HG02970 (cell line): ENCODE data around the gene NF1.
"Not testable (repeated sequence)": the region's sequence is repeated elsewhere in the genome, so short reads cannot be mapped to it uniquely, and the experiment has no call there.

Experiments
- ATAC-seq: cut with Tn5 transposase; IDR thresholded peaks from one replicate; pipeline ENCODE4 v1.9.1; 2021; ENCODE audit warnings: mild to moderate bottlenecking, moderate library complexity, moderate number of reproducible peaks; ENCODE audit not compliant: unreplicated experiment, low FRiP score

The NF1 gene

DNA sequence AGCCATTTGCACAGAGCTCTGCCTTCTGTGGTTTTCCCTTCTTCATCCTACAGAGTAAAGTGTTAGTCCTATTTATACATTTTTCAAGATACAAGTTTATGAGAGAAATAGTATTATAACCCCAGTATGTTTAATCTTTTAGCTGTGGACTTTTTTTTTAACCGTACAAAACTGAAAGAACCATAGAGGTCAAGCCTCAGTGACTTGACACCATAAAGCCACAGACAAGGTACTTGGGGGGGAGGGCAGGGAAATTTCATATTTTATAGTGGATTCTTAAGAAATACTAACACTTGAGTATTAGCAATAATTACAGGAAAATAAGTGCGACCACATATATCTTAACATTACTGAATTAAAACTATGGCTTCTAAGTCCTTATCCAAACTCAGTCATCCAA, 279.7 kb downstream of the NF1 start:
- ATAC-seq: no peak

DNA sequence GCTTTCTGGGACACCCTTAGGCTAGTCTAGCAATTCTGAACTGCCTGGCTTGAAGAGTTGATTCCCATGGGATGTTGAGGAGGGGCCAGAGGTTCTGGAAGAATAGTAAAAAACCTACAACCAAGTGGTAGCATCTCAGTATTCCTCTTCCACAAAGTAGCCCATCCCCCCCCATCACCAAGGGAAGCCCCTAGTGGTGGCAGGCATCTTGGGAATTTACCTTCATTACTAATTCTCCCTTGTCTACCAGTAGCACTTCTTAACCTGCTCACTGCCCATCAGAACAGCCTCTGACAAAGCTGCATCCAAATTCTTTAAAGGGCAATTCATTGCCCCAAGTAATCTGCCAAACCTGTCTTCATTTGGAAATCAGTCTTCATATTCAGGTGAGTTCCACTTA, 283.9 kb downstream of the NF1 start:
- ATAC-seq: no peak

DNA sequence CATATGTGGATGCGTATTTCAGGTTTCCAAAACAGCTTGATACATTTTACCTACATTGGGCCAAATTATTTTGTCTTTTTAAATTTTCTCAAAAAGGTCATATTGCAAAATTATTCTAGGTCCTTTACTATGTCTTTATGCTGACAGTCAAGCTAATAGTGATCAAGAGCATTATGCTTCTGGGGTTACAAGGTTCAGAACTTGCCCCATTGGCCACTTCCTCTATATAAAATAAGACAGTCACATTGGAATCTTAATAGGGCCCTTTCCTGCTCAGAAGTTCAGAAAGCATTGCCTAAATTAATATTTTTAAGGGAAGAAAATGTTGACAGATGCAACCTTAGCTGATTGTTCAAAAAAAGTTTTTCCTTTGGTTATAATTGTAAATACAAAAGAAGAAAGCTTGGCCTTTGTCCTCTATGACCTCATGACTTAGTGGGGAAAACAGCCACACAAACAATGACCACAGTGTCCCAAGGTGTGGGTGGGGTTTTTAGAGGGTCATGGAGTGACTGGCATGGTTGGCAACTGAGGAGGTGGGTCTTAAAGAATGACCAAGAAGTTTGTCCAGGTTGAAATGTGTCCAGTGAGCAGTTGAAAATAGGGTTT, 284.9 kb downstream of the NF1 start:
- no peak for ATAC-seq

DNA sequence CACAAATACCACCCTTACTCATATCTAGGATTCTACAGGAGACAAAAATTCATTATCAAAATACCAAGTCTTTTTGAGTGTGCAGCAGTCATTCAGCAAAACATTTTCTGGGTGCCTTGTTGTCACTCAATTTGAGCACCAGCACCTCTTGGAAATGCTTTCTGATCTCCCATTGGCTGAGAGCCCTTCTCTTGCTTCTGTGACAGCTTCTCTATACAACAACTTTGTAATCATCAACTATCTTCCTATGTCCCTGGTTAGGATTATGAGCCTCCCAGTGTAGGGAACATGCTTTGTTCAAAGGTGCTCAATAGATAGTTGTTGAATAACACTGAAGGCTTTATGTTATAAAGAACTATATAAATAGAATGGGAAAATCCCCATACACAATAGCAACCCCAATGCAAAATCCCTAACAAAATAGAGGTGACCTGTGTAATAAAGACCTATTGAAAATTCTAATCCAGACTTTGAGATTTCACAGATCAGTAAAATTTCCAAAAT, 286.4 kb downstream of the NF1 start:
- ATAC-seq: no peak

DNA sequence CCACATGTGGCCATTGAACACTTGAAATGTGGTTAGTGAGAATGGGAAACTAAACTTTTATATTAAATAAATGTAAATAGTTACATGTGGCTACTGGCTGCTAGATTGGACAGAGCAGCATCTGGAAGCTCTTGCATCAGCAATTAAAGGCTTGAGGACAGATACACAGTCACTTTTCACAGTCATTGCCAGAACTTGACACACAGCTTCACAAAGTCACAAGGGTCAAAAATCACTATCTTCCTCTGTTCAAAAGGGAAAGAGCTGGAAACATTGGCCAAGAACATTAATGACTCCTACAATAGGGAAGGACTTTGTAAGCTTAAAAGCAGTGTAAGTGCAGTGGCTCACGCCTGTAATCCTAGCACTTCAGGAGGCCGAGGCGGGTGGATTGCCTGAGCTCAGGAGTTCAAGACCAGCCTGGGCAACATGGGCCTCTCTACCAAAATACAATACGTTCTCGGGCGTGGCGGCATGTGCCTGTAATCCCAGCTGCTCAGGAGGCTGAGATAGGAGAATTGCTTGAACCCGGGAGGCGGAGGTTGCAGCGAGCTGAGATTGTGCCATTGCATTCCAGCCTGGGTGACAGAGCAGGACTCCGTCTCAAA, 288.0 kb downstream of the NF1 start:
- ATAC-seq: not testable (repeated sequence)

DNA sequence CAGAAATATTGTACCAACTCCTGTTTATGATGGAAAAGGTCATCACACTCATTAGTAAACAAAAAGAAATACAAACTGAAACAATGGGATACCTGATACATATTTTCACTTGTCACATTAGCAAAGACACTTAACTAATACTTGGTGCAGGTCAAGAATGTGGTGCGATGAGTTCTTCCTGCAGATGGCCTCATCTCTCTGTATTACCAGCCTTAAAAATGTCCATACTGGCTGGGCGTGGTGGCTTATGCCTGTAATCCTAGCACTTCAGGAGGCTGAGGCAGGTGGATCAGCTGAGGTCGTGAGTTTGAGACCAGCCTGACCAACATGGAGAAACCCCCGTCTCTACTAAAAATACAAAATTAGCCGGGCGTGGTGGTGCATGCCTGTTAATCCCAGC, 288.7 kb downstream of the NF1 start:
- not testable (repeated sequence) for ATAC-seq

DNA sequence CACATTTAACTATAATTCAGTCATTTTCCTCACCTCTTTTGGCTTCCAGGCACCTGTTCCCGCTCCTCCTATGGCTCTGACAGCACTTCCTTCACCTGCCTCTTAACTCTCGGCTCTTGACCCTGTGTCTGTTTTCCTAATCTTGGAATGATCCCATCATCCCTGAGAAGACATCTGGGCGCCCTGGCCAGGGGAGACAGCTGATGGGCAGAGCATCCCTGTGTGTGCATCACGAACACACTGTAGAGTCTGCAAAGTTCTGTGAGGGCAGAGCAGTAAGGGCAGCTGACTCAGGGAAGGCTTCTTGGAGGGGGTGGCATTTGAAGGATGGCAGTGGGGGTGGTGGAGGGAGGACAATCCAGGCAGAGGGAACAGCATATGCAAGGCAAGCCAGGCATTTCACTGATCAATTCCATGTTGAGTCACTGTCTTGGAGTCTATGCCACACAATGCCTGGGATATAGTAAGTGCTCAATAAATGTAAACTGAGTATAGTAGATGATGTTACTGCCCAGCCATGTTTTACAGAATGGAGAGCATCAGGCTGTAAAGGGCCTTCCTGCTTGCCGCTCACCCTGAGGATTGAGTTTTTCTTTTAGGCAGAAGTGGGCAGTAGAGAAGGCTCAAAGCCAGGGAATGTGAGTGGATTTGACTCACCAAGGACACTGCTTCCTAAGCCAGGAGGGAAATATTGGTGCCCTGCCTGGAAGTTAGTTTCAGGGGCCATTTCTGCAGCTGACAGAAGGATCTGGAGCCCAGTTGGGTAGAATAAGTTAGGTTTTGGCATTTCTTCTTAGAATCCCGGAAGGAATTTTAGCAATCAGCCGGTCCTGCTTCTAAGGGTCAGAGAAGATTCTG, 290.9 kb downstream of the NF1 start:
- ATAC-seq: no peak

DNA sequence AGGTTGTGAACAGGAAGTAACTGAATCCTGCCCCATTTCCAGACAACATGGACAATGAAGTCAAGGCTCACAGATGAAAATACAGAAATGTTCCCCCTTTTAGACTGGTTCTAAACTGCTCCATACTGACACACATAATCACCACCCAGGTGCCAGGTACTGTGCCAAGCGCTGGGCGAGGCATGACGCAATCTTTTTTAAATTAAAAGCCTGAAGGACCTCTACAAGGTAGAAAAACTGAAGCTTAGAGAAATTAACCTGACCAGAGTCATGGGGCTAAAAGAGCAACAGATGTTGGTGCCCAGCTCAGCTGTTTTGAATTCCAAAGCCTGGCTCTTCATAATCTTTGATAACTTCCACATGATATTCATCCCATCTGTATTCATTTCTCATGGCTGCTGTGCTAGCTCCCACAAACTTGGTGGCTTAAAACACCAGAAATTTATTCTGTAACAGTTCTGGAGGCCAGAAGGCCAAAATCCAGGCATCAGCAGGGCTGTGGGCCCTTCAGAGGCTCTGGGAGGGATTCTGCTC, 291.8 kb downstream of the NF1 start:
- ATAC-seq: no peak

DNA sequence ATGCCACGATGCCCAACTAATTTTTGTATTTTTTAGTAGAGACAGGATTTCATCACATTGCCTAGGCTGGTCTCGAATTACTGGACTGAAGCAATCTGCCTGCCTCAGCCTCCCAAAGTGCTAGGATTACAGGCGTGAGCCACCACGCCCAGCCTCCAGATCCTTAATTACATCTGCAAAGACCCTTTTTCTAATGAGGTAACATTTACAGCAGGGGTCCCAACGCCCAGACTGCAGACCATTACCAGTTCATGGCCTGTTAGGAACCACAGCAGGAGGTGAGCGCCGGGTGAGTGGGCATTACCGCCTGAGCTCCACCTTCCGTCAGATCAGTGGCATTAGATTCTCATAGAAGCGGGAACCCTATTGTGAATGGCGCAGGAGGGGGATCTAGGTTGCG, 292.7 kb downstream of the NF1 start:
- ATAC-seq: no peak

DNA sequence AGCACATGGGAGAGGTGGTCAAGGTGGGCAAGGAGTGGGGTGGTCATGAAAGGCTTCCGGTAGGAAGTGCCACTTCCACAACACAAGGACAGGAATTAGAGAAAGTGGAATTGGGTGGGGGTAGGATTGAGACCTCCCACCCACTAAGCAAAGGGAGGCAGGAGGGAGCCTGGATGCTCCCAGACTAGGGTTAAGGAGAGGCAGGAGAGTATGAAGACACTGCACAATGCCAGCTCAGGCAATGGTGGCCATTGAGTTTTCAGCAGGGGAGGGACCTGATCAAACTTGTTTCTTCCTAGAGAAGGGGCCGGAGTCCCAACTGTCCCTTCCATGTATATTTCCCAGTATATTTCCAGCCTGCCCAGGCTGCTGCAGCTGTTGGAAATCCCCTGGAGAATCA, 293.6 kb downstream of the NF1 start:
- no peak for ATAC-seq

DNA sequence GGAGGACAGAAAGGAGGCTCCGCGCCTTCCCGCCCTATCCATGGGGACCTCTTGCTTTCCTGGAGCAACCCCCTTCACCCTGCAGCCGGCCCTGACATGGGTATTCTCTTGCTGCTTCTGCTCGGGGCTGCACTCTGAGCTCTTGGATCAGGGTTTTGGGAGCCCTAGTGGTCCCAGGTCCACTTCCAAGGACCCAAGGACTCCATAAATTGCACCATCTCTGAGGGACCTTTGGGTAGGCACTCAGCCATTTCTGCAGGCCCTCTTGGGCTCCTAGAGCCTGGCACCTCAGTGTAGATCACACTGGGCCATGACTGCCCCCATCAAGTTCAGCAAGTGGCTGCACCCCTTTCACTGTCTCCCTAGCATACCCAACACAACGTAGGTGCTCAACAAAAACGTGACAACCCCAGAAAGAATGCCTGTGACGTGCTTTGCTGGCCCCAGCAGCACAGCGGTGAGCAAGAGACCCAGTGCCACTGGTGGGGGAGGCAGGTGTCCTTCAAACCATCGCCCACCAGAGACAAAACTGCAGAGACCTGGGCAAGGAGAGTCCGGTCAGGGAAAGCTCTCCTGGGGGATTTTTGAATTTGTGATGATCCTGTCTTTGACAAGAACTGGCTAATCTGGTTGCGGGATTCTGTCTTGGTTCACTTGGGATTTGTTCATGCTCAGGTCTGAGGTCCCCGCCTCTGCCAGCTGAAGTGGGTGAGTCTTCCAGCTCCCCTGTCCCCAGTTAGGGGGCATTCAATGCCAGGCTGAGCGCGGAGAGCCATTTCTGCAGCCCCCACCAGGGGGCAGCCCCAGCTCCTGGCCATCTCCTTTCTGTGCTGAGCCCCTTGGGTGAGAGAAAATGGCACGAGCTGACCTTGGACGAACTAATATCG, 294.2 kb downstream of the NF1 start:
- no peak for ATAC-seq

DNA sequence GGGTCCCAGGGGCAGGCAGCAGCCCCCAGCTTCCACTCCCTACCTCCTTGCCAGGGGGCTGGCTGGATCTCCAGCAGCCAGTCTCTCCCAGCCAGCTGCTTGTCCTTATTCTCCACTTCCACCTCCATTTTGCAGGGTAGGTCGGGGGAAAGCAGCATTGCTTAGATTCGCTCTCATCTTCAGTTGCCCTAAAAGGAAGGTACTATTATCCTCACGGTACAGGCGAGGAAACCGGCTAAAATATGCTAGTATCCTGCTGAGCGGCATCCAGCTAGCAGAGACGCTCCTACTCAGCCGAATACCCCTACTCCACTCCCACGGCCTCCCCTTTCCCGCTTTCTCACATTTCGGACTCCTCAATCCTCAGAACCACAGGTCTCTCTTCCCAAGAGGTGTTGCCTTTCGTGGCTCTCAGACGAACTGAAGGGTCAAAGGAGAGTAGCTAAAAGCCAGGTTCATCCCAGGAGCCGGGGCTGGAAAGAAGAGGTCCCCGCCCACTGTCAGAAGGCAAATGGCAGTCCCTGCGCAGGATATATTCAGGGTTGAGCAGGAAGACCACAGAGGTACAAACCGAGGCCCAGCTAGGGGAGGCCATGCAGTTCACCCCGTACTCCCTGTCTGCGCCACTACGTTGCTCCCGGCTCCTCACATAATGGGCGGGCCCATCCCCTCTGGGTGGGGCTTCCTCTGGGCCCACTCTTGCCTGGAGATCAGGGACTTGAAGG, 295.0 kb downstream of the NF1 start:
- no peak for ATAC-seq

DNA sequence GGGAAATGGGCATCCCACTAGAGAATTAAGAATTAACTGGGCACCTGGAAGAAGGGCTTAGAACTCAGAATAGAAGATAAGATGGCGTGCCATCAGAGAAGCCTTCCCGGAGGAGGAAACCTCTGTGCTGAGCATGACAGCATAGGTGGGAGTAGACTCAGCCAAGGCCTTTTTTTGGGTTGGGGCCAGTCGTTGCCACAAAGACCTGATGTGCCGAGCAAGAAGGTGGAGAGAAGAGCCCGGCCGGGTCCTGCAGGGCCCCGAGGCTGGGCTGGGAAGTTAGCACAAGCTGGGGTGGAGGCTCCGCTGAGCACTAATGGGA, 295.6 kb downstream of the NF1 start:
- ATAC-seq: no peak

DNA sequence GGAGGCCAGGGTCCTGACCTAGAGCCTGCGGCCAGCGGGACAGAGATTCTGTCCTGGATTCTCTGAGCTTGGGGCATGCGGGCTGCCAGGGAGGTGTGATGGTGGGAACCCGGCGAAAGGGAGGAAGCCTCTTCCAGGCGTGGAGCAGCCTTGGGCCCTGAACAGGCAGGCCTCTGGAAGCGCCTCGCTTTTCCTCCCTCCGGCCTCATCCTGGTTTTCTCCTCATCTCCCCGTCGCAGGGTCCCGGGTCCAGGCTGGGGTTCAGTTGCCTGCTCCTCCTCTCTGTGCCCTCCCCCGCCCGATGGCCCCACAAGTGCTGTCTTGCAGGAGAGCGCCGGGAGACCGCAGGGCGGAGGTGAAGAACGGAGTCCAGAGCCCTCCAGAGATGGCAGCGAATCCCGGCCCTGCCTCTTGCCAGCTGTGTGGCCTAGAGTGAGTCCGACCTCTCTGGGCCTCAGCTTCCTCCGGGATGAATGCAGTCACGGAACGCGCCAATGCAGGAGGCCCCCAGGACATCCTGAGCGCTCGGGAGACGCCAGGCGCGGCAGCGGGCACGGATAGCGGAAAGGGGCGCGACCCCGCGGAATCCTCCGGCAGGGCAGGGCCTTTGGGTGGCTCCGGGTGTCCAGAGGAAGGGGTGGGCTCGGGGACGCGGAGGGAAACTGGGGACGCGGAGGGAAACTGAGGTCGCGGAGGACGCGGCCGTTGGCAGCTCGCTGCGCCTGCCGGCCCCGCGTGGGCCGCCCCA, 296.1 kb downstream of the NF1 start:
- ATAC-seq: no peak

DNA sequence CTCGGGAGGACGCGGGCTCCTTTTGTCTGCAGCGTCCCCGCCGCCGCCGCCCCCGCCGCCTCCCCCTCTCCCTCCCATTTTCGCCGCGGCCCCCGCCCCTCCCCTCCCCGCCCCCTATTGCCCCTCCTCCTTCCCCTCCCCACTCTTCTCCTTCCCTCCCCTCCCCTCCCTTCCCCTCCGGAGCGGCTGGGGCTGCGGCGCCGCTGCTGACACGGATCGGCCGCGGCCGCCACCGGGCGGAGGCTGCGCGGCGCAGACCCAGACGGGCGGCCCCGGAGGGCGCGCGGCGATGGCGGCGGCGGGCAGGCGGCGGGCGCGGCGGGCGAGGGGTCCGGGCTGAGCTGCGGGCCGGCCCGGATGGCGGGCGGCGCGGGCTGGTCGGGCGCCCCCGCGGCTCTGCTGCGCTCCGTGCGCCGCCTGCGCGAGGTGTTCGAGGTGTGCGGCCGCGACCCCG, 296.7 kb downstream of the NF1 start, which contains the start of gene RAB11FIP4:
TSS of gene RAB11FIP4 (plus strand) at position 180 of the 454 bp plus-strand sequence. CDS start at position 358, 178 bp downstream.
- ATAC-seq: no peak

DNA sequence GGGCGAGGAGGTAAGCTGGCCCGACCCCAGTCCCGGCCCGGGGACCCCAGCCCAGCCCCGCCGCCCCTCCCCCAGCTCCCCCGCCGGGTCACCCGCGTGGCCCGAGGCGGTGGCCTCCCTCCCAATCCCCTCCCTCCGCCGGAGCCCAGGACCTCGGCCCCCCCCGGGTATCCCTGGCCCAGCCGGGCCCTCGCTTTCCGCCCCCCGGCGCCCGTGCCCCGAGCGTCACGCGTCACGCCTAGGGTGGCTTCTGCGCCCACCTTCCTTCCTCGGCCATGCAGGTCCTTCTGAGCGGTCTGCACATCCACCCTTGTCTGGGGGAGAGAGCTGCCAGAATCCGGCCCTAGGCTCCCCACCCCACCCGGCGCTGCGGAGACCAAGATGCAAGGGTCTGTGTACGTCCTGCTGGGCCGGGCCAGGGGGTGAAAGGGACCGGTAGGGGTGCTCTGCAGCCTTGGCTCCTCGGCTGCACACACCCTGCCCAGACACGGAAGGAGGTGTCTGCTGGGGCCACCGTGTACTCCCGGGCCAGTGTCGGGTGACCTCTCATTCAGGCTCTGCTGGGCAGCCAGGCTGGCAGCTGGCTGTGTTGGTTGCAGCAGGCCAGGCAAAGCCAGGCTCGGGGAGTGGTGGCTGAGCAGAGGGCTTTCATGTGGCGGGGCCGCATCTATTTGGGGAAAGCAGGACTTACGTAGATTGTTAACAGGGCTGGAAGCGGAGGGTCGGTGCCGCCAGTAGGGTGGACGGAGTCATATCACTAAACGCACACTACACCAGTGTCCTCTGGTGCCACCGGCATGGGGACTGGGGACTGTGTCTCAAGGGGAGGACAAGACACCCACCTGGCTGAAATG, 297.5 kb downstream of the NF1 start:
- no peak for ATAC-seq

DNA sequence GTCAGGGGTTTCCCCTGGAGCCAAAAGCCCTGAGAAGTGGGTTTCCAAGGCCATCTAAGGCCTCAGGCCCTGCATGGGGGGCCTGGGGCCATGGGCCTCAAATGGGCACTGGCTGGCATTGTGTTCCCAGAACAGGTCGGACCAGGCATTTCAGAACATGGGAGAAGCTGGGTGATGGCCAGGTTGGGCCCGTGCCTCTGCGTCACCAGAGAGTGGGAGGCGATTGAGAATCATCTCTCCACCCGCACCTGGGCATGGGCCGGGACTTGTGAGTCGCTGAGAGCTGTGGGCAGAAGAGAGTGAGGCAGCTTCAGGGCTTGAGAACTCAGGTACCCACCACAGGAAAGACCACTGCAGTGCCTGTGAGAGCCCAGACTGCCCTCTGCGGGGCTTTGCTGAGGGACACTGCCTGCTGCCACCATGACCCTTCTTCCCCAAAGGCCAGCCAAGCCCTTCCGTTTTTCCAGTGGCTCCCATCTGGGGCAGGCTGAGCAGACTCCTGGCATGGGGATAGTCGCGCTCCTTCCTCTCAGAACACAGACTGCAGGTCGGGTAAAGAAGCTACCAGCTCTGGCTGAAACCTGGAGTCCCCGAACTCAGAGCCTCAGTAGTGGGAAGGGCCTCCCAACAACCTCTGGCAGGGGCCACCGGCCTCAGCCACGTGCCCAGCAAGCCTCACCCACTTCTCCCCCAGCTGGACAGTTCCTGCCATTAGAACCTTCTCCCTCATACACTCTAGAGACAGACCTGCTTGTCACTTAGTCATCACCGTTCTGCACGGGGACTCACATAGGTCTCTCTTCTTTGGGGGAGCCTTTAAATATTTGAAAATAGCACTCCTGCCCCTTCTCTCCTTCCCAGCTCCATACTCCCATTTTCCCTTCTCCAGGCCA, 298.3 kb downstream of the NF1 start:
- no peak for ATAC-seq
